CD4-positive, alpha-beta memory T cell (primary cell): ENCODE data around the gene CRMP1. TPM values are rescaled to one million over a fixed set of nuclear protein-coding genes. Genes with fewer than 3 reads are reported as not detected.

Experiments
- CTCF ChIA-PET: fragments of 350-600 bp; sonication (Branson Sonifier 250); formaldehyde crosslinking; loops from one replicate; lab custom pipeline; 2021; ENCODE audit warnings: inconsistent platforms; ENCODE audit not compliant: partially characterized antibody; lab: Charles Lee
- POLR2A ChIA-PET: fragments of 350-600 bp; sonication (Branson Sonifier 250); formaldehyde crosslinking; loops from one replicate; lab custom pipeline; 2021; ENCODE audit not compliant: partially characterized antibody; lab: Charles Lee
- DNase-seq, 5 donors: peaks; one replicate each; pipeline versions ENCODE4 v3.0.0 to v3.0.0-alpha.2; 2020 to 2022; ENCODE audit warnings: mixed read lengths in 1 of 5
- H3K27ac ChIP-seq: one replicate; pipeline ENCODE4 v1.7.0; 2013; ENCODE audit warnings: low read depth, low read length
- H3K27me3 ChIP-seq: 2 replicates; pipeline ENCODE4 v1.7.0; 2013; ENCODE audit warnings: mild to moderate bottlenecking, low read length, moderate library complexity; ENCODE audit not compliant: insufficient read depth
- H3K36me3 ChIP-seq: 2 replicates; pipeline ENCODE4 v1.7.0; 2013; ENCODE audit warnings: mild to moderate bottlenecking, low read length, moderate library complexity; ENCODE audit not compliant: insufficient read depth
- H3K4me1 ChIP-seq: 2 replicates; pipeline ENCODE4 v1.7.0; 2013; ENCODE audit warnings: mild to moderate bottlenecking, low read length, moderate library complexity; ENCODE audit not compliant: insufficient read depth
- H3K4me3 ChIP-seq, 2 donors: one replicate each; pipeline ENCODE4 v1.7.0; 2013; ENCODE audit warnings: low read length in 2 of 2, mild to moderate bottlenecking in 1 of 2
- H3K9me3 ChIP-seq, 2 donors: one replicate each; pipeline ENCODE4 v1.7.0; 2013; ENCODE audit warnings: low read length in 2 of 2, control low read depth in 1 of 2; ENCODE audit not compliant: control insufficient read depth in 1 of 2
- H3K27ac Mint-ChIP-seq, 7 donors: one replicate each; pipeline ENCODE4 v1.8.0; 2020 to 2021; ENCODE audit warnings: mixed read lengths in 7 of 7, mild to moderate bottlenecking in 6 of 7, inconsistent platforms in 3 of 7, moderate library complexity in 3 of 7
- H3K27me3 Mint-ChIP-seq, 2 donors: one replicate each; pipeline ENCODE4 v1.8.0; 2020 to 2021; ENCODE audit warnings: mixed read lengths in 2 of 2
- H3K36me3 Mint-ChIP-seq, 2 donors: one replicate each; pipeline ENCODE4 v1.8.0; 2020 to 2021; ENCODE audit warnings: mixed read lengths in 2 of 2, inconsistent platforms in 1 of 2, mild to moderate bottlenecking in 1 of 2
- H3K4me1 Mint-ChIP-seq, 4 donors: one replicate each; pipeline ENCODE4 v1.8.0; 2020 to 2021; ENCODE audit warnings: mixed read lengths in 4 of 4, mild to moderate bottlenecking in 1 of 4
- H3K4me3 Mint-ChIP-seq, 8 donors: one replicate each; pipeline ENCODE4 v1.8.0; 2020 to 2021; ENCODE audit warnings: mixed read lengths in 8 of 8, mild to moderate bottlenecking in 7 of 8, moderate library complexity in 6 of 8, inconsistent platforms in 3 of 8
- H3K9me3 Mint-ChIP-seq, 8 donors: one replicate each; pipeline ENCODE4 v1.8.0; 2020 to 2021; ENCODE audit warnings: mixed read lengths in 8 of 8, mild to moderate bottlenecking in 5 of 8, inconsistent platforms in 3 of 8, moderate library complexity in 1 of 8
- intact Hi-C: fragments of 100-400 bp; cut with micrococcal nuclease; formaldehyde crosslinking; loops from one replicate; pipeline ENCODE4 v1.15.1; 2023
- polyA plus RNA-seq, 2 donors: library from polyadenylated mRNA; unstranded; fragments of 300-500 nt; fragmentation: Illumina TruSeq; gene quantifications; one replicate each; pipeline ENCODE4 v1.2.3, GENCODE V29; 2021
- total RNA-seq, 2 experiments: library from RNA; stranded (reverse); gene quantifications; one replicate each; pipeline ENCODE4 v1.2.3, GENCODE V29; 2021

Gene CRMP1
- total and polyA plus RNA-seq, 4 experiments from 2014 or later, result not detected

GRCh38 chr4:5919044-5919443 is 26.2 kb upstream of the CRMP1 start:
- intact Hi-C loops, result no loop called here
- H3K4me3 Mint-ChIP-seq, result no peak overlapping the region
- POLR2A ChIA-PET, result no interaction called here
- no peaks in the 10 kb centered on the region for H3K4me1 ChIP-seq
- H3K9me3 ChIP-seq, result no peaks in the 10 kb centered on the region
- H3K27me3 Mint-ChIP-seq, result peaks cover 5 to 8% of the 10 kb centered on the region in 2 donors
- H3K4me3 ChIP-seq, result no peak overlapping the region
- no peaks in the 10 kb centered on the region for H3K36me3 ChIP-seq
- no peak overlapping the region for H3K27ac ChIP-seq
- H3K36me3 Mint-ChIP-seq, result no peaks in the 10 kb centered on the region
- CTCF ChIA-PET, result no interaction called here
- no peaks in the 10 kb centered on the region for H3K4me1 Mint-ChIP-seq
- H3K27ac Mint-ChIP-seq, result no peak overlapping the region
- peaks cover 0 to 3% (median 0%) of the 10 kb centered on the region in 8 donors for H3K9me3 Mint-ChIP-seq
- no peaks in the 10 kb centered on the region for H3K27me3 ChIP-seq
- DNase-seq, result no peak

GRCh38 chr4:5918331-5918985 is 25.6 kb upstream of the CRMP1 start:
- Histone ChIP-seq H3K27me3 (no peaks in the 10 kb centered on the region), H3K4me3 (no peak overlapping the region), H3K9me3 (no peaks in the 10 kb centered on the region), H3K27ac (no peak overlapping the region), H3K4me1 (no peaks in the 10 kb centered on the region), H3K36me3 (no peaks in the 10 kb centered on the region)
- H3K4me3 Mint-ChIP-seq, result no peak overlapping the region
- peaks cover 0 to 3% (median 0%) of the 10 kb centered on the region in 8 donors for H3K9me3 Mint-ChIP-seq
- intact Hi-C loops, result no loop called here
- no peaks in the 10 kb centered on the region for H3K4me1 Mint-ChIP-seq
- ChIA-PET CTCF (no interaction called here), POLR2A (no interaction called here)
- H3K36me3 Mint-ChIP-seq, result no peaks in the 10 kb centered on the region
- H3K27ac Mint-ChIP-seq, result no peak overlapping the region
- no peak for DNase-seq
- peaks cover 5 to 8% of the 10 kb centered on the region in 2 donors for H3K27me3 Mint-ChIP-seq

- H3K36me3 ChIP-seq, result no peaks in the 10 kb centered on the region
- CTCF ChIA-PET, result no interaction called here
- H3K4me3 ChIP-seq, result no peak overlapping the region
- Mint-ChIP-seq H3K36me3 (no peaks in the 10 kb centered on the region), H3K9me3 (peaks cover 0 to 3% (median under 1%) of the 10 kb centered on the region in 8 donors), H3K27me3 (peaks cover 5 to 6% of the 10 kb centered on the region in 2 donors), H3K27ac (no peak overlapping the region), H3K4me3 (no peak overlapping the region), H3K4me1 (no peaks in the 10 kb centered on the region)
- no peak for DNase-seq
- no peaks in the 10 kb centered on the region for H3K27me3 ChIP-seq
- H3K4me1 ChIP-seq, result no peaks in the 10 kb centered on the region
- POLR2A ChIA-PET, result no interaction called here
- no peak overlapping the region for H3K27ac ChIP-seq
- no peaks in the 10 kb centered on the region for H3K9me3 ChIP-seq
- intact Hi-C loops, result no loop called here
Measured at GRCh38 chr4:5917672-5918071, 24.8 kb upstream of the CRMP1 start.

- H3K4me1 ChIP-seq, result no peaks in the 10 kb centered on the region
- H3K4me3 ChIP-seq, result no peak overlapping the region
- DNase-seq, result no peak
- ChIA-PET CTCF (no interaction called here), POLR2A (no interaction called here)
- H3K27me3 ChIP-seq, result no peaks in the 10 kb centered on the region
- no peak overlapping the region for H3K4me3 Mint-ChIP-seq
- no peak overlapping the region for H3K27ac ChIP-seq
- H3K27me3 Mint-ChIP-seq, result peaks cover 4 to 11% of the 10 kb centered on the region in 2 donors
- H3K4me1 Mint-ChIP-seq, result no peaks in the 10 kb centered on the region
- intact Hi-C loops, result no loop called here
- no peak overlapping the region for H3K27ac Mint-ChIP-seq
- peaks cover 0 to 11% (median 5%) of the 10 kb centered on the region in 8 donors for H3K9me3 Mint-ChIP-seq
- H3K9me3 ChIP-seq, result no peaks in the 10 kb centered on the region
- H3K36me3 ChIP-seq, result no peaks in the 10 kb centered on the region
- H3K36me3 Mint-ChIP-seq, result no peaks in the 10 kb centered on the region
Measured at GRCh38 chr4:5916229-5916628, 23.3 kb upstream of the CRMP1 start.

- CTCF ChIA-PET, result no interaction called here
- H3K9me3 ChIP-seq, result no peaks in the 10 kb centered on the region
- Mint-ChIP-seq H3K27ac (no peak overlapping the region), H3K4me3 (no peak overlapping the region), H3K4me1 (no peaks in the 10 kb centered on the region), H3K27me3 (peaks cover 6 to 7% of the 10 kb centered on the region in 2 donors), H3K9me3 (peaks cover 5 to 26% (median 15%) of the 10 kb centered on the region in 8 donors), H3K36me3 (no peaks in the 10 kb centered on the region)
- H3K27ac ChIP-seq, result no peak overlapping the region
- H3K27me3 ChIP-seq, result no peaks in the 10 kb centered on the region
- no peak overlapping the region for H3K4me3 ChIP-seq
- POLR2A ChIA-PET, result no interaction called here
- intact Hi-C loops, result no loop called here
- no peaks in the 10 kb centered on the region for H3K36me3 ChIP-seq
- no peak for DNase-seq
- H3K4me1 ChIP-seq, result no peaks in the 10 kb centered on the region
Measured at GRCh38 chr4:5913454-5913853, 20.6 kb upstream of the CRMP1 start.

GRCh38 chr4:5912614-5913019 is 19.7 kb upstream of the CRMP1 start:
- Histone ChIP-seq H3K27ac (no peak overlapping the region), H3K4me1 (no peaks in the 10 kb centered on the region), H3K4me3 (no peak overlapping the region), H3K27me3 (no peaks in the 10 kb centered on the region), H3K36me3 (no peaks in the 10 kb centered on the region), H3K9me3 (no peaks in the 10 kb centered on the region)
- H3K9me3 Mint-ChIP-seq, result peaks cover 5 to 31% (median 17%) of the 10 kb centered on the region in 8 donors
- no peaks in the 10 kb centered on the region for H3K4me1 Mint-ChIP-seq
- ChIA-PET CTCF (no interaction called here), POLR2A (no interaction called here)
- intact Hi-C loops, result no loop called here
- no peak for DNase-seq
- H3K4me3 Mint-ChIP-seq, result no peak overlapping the region
- H3K36me3 Mint-ChIP-seq, result no peaks in the 10 kb centered on the region
- peaks cover 4 to 6% of the 10 kb centered on the region in 2 donors for H3K27me3 Mint-ChIP-seq
- H3K27ac Mint-ChIP-seq, result no peak overlapping the region

- Mint-ChIP-seq H3K9me3 (peaks cover 8 to 48% (median 22%) of the 10 kb centered on the region in 8 donors), H3K27ac (no peak overlapping the region), H3K4me3 (no peak overlapping the region), H3K36me3 (no peaks in the 10 kb centered on the region), H3K4me1 (no peaks in the 10 kb centered on the region), H3K27me3 (peaks cover 8% of the 10 kb centered on the region in 2 donors)
- Histone ChIP-seq H3K27ac (no peak overlapping the region), H3K4me1 (no peaks in the 10 kb centered on the region), H3K27me3 (no peaks in the 10 kb centered on the region), H3K4me3 (no peak overlapping the region), H3K9me3 (no peaks in the 10 kb centered on the region), H3K36me3 (no peaks in the 10 kb centered on the region)
- ChIA-PET POLR2A (no interaction called here), CTCF (no interaction called here)
- DNase-seq, result no peak
- intact Hi-C loops, result no loop called here
Measured at GRCh38 chr4:5908876-5909427, 16.1 kb upstream of the CRMP1 start.
